Retina (tissue), 1 donor: Measurements from ENCODE around the gene ZBTB9.

Experiments used
- DNase-seq: peaks from one replicate; pipeline ENCODE4 v3.0.0-alpha.2; 2016

The ZBTB9 gene

DNA sequence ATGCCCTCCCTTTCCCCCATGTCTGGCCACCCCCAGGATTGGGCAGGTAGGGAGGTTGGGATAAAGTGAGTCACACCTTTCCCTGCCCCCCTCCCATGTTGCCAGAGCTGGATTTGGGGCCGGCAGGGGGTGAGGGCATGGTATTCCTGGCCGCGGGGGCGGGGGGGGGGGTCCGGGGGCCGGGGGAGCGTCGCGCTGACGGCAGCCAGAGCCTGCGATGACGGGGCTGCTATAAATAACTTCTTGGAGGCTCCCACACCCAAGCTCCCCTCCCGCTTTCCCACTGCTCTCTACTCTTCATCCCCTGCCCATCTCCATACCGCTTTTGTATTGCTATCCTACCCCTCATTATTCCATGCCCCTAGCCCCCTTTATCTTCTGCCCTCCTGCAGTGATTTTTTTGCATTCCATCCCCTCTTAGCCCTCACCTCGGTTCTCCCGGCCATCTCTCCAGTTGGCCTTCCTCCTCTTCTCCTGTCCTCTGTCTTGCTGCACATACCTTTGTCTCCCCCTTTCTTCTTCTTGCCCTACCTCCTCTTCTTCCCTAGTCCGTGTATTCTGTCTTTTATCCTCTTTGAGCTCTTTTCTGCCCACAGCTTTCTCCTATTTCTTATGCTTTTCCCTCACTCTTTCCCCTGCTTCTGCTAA is 20.7 kb upstream of the ZBTB9 start:
- DNase-seq: no peak

DNA sequence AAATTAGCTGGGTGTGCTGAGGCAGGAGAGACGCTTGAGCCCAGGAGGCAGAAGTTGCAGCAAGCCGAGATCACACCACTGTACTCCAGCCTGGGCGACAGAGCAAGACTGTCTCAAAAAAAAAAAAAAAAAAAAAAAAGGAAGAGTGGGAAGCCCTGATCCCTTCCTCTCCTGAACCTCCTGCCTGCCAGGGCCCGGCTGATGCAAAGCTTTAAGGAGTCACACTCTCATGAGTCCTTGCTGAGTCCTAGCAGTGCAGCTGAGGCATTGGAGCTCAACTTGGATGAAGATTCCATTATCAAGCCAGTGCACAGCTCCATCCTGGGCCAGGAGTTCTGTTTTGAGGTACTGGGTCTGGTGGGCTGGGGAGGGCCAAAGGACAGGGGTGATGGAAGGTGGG is 19.4 kb upstream of the ZBTB9 start:
- DNase-seq: no peak

DNA sequence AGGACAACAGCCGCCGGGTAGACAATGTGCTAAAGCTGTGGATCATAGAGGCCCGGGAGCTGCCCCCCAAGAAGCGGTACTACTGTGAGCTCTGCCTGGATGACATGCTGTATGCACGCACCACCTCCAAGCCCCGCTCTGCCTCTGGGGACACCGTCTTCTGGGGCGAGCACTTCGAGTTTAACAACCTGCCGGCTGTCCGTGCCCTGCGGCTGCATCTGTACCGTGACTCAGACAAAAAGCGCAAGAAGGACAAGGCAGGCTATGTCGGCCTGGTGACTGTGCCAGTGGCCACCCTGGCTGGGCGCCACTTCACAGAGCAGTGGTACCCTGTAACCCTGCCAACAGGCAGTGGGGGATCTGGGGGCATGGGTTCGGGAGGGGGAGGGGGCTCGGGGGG is 16.7 kb upstream of the ZBTB9 start:
- DNase-seq: no peak

GRCh38 chr6:33438978-33439594 is 15.3 kb upstream of the ZBTB9 start:
- DNase-seq: no peak

DNA sequence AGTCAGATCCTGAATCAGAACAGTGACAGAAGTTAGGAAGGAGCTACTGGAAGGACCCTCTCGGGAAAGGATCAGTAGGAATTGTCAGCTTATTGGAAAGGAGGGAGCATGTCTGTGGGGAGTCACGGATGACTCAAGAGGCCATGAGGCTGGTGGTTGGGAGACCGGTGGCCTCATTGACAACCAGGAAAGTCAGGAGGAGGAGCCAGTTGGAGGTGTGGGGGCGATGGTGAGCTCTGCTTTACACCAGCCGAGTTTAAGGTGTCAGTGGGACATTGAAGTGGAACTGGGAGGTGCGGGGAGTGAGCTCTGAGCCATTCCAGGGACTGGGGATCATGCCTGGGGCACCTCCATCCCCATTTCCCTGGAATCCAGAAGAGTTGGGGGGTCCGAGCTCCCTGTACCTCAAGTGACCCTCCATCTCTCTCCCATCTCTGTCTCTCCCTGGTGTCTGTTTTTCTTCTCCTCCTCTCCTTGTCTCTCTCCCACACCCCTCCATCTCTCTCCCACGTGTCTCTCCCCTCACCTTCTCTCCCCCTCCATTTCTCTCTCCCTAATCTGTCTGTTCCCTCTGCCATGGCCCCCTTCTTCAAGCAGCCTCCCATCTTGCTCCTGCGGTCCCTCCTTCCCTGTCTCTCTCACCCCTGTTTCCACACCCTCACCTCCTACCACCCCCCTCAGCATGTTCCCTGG is 14.3 kb upstream of the ZBTB9 start:
- DNase-seq: no peak

- no peak for DNase-seq
These were observed 13.6 kb upstream of the ZBTB9 start for GRCh38 chr6:33440649-33441309.

DNA sequence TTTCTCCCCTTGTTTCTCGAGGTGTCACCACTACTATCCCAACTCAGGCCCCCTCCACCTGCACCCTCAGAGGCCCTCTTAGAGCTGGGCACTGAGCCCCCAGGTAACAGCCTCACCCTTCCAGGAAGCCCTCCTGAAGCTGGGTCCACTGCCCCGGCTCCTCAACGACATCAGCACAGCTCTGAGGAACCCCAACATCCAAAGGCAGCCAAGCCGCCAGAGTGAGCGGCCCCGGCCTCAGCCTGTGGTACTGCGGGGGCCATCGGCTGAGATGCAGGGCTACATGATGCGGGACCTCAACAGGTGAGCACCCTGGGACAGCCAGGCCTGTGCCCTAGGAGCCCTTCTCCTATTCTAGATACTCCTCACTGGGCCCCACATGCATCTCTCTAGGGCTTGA is 12.9 kb upstream of the ZBTB9 start:
- no peak for DNase-seq

GRCh38 chr6:33442283-33442682 is 12.1 kb upstream of the ZBTB9 start:
- no peak for DNase-seq

DNA sequence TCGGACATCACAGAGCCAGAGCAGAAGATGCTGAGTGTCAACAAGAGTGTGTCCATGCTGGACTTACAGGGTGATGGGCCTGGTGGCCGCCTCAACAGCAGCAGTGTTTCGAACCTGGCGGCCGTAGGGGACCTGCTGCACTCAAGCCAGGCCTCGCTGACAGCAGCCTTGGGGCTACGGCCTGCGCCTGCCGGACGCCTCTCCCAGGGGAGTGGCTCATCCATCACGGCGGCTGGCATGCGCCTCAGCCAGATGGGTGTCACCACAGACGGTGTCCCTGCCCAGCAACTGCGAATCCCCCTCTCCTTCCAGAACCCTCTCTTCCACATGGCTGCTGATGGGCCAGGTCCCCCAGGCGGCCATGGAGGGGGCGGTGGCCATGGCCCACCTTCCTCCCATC is 11.4 kb upstream of the ZBTB9 start:
- no peak for DNase-seq

DNA sequence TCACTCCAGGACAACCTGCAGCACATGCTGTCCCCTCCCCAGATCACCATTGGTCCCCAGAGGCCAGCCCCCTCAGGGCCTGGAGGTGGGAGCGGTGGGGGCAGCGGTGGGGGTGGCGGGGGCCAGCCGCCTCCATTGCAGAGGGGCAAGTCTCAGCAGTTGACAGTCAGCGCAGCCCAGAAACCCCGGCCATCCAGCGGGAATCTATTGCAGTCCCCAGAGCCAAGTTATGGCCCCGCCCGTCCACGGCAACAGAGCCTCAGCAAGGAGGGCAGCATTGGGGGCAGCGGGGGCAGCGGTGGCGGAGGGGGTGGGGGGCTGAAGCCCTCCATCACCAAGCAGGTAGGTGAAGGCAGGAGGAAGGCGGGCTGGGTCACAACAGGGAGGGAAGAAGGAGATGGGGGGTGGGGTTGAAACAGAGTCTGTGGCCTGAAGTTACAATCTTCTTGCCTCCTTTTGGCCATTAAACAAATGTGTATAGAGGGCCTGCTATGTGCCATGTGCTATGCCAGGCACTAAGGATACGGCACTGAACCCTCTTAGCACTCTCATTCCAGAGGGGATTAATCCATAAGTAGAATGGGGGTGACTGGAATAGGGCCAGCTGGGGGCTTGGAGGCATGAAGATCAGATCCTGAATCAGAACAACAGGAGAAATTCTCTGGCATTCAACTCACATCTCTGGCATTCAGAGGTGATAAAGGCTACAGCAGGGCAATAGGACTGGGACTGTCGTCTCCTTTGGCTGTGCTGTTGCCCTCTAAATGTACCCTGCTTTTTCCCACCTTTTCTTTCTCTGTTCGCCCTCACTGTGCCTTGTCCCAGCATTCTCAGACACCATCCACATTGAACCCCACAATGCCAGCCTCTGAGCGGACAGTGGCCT is 10.5 kb upstream of the ZBTB9 start:
- DNase-seq: no peak

DNA sequence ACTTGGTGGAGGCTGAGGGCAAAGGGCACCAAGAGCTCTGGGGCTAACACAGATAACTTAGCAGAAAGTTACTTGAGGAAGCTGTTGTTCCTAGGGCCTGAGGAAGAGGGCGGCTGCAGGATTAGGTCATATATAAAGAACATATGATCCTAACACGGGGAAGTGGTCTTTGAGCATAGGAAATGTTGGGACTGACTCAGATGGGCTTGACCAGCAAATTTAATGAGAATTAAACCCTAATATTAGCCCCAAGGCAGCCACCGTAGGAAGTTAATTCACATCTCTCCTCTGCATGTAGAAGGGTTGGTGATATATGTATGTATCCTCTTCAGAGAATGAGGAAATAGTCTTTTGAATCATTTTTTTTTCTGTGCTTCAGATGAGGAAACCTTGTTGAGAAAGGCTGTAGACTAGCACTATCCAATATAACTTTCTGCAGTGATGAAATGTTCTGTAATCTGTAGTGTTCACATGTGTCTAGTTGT is 9.2 kb upstream of the ZBTB9 start:
- DNase-seq: no peak

DNA sequence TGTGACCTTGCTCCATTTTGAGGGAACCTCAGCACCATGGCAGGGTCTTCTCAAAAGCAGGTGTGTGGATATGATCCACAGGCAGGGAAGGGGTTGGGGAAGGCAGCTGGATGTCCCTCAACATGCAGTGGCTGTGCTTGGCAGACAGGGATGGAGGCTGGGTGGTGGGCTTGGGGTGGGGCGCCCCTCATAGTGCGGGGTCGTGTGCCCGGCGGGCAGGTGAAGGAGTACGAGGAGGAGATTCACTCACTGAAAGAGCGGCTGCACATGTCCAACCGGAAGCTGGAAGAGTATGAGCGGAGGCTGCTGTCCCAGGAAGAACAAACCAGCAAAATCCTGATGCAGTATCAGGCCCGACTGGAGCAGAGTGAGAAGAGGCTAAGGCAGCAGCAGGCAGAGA is 8.0 kb upstream of the ZBTB9 start:
- no peak for DNase-seq

DNA sequence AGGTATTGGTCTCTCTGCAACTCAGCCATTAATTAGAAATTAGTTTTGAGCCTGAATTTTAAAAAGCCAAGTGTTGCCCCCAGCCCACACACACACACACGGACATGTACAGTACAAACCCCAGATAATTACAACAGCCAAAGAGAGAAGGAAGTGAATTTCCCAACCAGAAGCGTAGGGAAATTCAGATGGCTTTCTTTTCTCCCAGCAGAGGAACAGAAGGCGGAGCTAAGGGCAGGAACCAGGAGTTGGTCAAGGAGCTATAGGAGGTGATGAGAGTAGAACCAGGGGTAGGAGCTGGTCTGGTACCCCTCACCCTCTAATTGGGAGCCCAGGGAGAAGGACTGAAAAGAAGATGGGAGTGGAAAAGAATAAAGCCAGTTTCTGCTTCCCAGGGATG is 3.9 kb upstream of the ZBTB9 start:
- no peak for DNase-seq

DNA sequence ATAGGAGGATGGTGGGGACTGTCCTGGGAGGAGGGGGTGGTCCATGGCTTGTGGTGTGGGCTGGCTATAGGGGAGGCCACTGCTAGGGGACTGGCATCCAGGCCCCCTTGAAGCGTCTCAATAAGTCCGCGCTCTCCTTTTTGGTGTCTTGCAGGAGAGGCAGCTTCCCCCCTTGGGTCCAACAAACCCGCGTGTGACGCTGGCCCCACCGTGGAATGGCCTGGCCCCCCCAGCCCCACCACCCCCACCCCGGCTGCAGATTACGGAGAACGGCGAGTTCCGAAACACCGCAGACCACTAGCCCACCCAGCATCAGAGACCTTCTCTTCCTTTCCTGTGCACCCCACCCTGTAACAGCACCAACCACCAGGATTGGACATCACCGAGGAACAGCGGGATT is 2.8 kb upstream of the ZBTB9 start:
- DNase-seq: no peak

DNA sequence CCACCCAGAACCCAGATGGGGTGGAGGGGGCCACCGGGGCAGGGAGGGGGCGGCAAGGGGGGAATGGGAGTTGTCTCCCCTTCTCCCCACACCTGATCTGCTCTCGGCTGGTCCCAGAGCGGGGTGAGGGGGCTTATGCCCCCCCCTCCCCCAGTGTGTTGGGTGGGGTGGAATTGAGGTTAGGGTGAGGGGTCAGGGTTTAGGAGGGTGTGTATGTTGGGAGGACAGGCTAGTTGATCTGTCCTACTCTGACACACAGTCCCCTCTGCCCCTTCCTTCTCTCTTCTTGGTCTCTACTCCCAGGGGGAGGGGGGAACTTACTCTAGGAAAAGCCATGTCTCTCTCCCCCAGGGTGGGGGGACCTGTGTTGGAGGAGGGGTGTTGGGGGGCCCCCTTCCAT is 1.9 kb upstream of the ZBTB9 start:
- DNase-seq: no peak

DNA sequence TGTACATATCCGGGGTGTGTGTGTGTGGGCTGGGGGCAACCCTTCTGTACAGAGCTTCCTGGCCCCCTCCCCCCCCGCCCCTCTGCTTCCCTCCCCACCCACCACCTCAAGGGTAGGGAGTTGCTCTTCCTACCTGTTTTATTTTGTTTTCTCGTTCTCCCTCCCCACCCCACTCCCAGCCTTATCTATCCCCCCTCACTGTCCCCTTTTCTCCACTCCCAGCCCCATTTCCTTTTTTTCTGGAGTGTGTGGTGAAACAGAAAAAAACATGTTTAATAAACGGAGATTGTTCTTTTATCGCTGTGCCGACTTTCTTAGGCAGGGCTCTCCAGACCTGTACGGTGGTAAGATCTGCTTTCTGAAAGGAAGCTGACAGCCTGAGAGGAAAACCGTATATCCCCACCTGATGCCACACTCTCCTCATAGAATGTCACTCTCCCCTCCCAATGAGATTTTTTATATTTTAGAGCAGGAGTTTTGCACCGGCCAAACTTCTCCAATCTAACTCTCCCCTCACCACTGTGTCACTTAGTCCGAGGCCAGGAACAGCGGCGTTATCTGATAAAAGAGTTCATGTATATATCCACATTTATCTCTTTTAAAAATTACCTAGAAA is 875 bp upstream of the ZBTB9 start:
- DNase-seq: no peak

- no peak for DNase-seq
These were observed 675 bp downstream of the ZBTB9 start for GRCh38 chr6:33455051-33455450.

- no peak for DNase-seq
These were observed 1.8 kb downstream of the ZBTB9 start for GRCh38 chr6:33456156-33456555.

GRCh38 chr6:33458676-33459075 is 4.3 kb downstream of the ZBTB9 start:
- no peak for DNase-seq

DNA sequence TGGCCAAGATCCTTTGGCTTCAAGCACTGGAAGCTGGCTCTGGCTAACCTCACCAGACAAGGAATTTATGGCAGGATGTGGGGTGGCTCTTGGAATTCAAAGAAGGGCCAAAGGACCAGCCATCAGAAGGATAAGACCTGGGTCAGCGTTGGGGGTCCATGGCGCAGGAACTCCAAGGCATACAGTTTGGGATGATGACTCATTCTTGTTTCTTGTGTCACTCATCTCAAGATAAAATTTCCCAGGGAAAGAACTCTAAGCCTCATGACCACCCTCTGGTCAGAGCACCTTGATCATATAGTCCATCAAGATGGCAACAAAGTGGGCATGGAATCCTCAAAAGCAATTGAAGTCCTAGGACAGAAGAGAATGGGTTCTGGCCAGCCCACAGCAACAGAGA is 4.8 kb downstream of the ZBTB9 start:
- DNase-seq: no peak

DNA sequence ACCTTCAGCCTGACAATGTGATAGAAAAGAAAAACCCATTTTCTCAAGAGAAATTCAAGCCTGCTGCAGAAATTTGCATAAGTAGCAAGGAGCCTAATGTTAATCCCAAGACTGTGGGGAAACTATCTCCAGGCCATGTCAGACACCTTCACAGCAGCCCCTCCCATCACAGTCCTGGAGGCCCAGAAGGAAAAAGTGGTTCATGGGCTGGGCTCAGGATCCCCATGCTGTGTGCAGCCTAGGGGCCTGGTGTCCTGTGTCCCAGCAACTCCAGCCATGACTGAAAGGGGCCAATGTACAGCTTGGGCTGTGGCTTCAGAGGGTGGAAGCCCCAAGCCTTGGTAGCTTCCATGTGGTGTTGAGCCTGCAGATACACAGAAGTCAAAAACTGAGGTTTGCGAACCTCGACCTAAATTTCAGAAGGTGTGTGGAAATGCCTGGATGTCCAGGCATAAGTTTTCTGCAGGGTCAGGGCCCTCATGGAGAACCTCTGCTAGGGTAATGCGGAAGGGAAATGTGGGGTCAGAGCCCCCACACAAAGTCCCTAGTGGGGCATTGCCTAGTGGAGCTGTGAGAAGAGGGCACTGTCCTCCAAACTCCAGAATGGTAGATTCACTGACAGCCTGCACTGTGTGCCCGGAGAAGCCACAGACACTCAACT is 11.8 kb downstream of the ZBTB9 start:
- no peak for DNase-seq

GRCh38 chr6:33467091-33467490 is 12.7 kb downstream of the ZBTB9 start:
- no peak for DNase-seq
